ENCODE results near the gene SP5. TPM values are rescaled to one million over a fixed set of nuclear protein-coding genes. Genes with fewer than 3 reads are reported as not detected.

Gene SP5
- total RNA-seq, 1 experiment from 2014 or later = 0.98 TPM

- no peaks in the 10 kb centered on the region for H3K36me3 ChIP-seq (ENCODE audit: control insufficient read depth in 1 of 2, insufficient read depth in 2 of 2, low read length in 2 of 2)
- H3K27me3 ChIP-seq (ENCODE audit: insufficient read depth, low read length) = no peaks in the 10 kb centered on the region
- H3K4me3 ChIP-seq (replicated peaks in 1 of 2; ENCODE audit: low read depth in 1 of 2, low read length in 2 of 2) = peak overlapping the region; percentile 43 to 59
- H3K9ac ChIP-seq (ENCODE audit: low read length) = no peak overlapping the region
- no peaks in the 10 kb centered on the region for H3K9me3 ChIP-seq (ENCODE audit: control insufficient read depth in 1 of 2, insufficient read depth in 1 of 2, low read depth in 1 of 2, low read length in 2 of 2)
- BruUV-seq (replicated peaks) = no TSS peak
- H3K79me2 ChIP-seq (ENCODE audit: insufficient read depth, low read length) = no peaks in the 10 kb centered on the region
- no peaks in the 10 kb centered on the region for H4K20me1 ChIP-seq (ENCODE audit: insufficient read depth)
- DNase-seq (ENCODE audit: low read depth, low spot score) (no peak), ATAC-seq (no peak)
- no peak overlapping the region; the same call in 1 of the 2 replicates for H3K27ac ChIP-seq (ENCODE audit: low read depth, low read length)
- ChIA-PET RAD21 (ENCODE audit: low non-redundant PET in 1 of 2, low total read pairs in 2 of 2, uncharacterized antibody in 2 of 2, unreplicated experiment in 2 of 2) (no interaction called here), CTCF (no interaction called here), POLR2A (no interaction called here)
- H3K4me1 ChIP-seq (ENCODE audit: control insufficient read depth in 1 of 2, insufficient read depth in 2 of 2, low read length in 2 of 2) = peaks cover 3 to 21% of the 10 kb centered on the region in 2 experiments; a peak in 3 of 4 replicates
- TF ChIP-seq SP1 (IDR thresholded peaks at IDR 0.05; ENCODE audit: low read depth) (no peak), ELF1 (IDR thresholded peaks at IDR 0.05; ENCODE audit: borderline replicate concordance, low read depth) (no peak), EGR1 (IDR thresholded peaks at IDR 0.05; ENCODE audit: low read depth) (no peak), CEBPB (IDR thresholded peaks at IDR 0.05; ENCODE audit: low read depth) (no peak), ZFX (IDR thresholded peaks at IDR 0.05) (no peak), EZH2 (IDR thresholded peaks at IDR 0.05) (no peak), CBX3 (IDR thresholded peaks at IDR 0.05; ENCODE audit: low read depth) (no peak), POLR2AphosphoS5 (IDR thresholded peaks at IDR 0.05; ENCODE audit: low read depth, low read length) (no peak), YY1 (IDR thresholded peaks at IDR 0.05; ENCODE audit: extremely low read depth, insufficient replicate concordance, low read depth, low read length) (no peak), FOSL1 (IDR thresholded peaks at IDR 0.05; ENCODE audit: low read depth) (no peak), SRF (IDR thresholded peaks at IDR 0.05; ENCODE audit: low read depth) (no peak), POLR2A (IDR thresholded peaks at IDR 0.05; ENCODE audit: borderline replicate concordance, extremely low read depth, insufficient read depth, insufficient read length) (no peak)
- TF ChIP-seq, protein P1, sequence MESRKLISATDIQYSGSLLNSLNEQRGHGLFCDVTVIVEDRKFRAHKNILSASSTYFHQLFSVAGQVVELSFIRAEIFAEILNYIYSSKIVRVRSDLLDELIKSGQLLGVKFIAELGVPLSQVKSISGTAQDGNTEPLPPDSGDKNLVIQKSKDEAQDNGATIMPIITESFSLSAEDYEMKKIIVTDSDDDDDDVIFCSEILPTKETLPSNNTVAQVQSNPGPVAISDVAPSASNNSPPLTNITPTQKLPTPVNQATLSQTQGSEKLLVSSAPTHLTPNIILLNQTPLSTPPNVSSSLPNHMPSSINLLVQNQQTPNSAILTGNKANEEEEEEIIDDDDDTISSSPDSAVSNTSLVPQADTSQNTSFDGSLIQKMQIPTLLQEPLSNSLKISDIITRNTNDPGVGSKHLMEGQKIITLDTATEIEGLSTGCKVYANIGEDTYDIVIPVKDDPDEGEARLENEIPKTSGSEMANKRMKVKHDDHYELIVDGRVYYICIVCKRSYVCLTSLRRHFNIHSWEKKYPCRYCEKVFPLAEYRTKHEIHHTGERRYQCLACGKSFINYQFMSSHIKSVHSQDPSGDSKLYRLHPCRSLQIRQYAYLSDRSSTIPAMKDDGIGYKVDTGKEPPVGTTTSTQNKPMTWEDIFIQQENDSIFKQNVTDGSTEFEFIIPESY (IDR thresholded peaks at IDR 0.05; ENCODE audit: extremely low read depth, insufficient replicate concordance, low read length) = no peak
- no peaks in the 10 kb centered on the region for H3K9me2 ChIP-seq (ENCODE audit: insufficient read depth)
- intact Hi-C loops (cut with micrococcal nuclease) = no loop called here
- H2AFZ ChIP-seq (ENCODE audit: low read depth, low read length, poor library complexity, severe bottlenecking) = peak overlapping the region; percentile 44
- H3K4me2 ChIP-seq (ENCODE audit: low read length) = peak overlapping the region; percentile 92
Observed at GRCh38 chr2:170715932-170716777, 1.0 kb downstream of the SP5 start.
